HG03103 (cell line): Measurements from ENCODE around the gene RNASE11.
"Not testable (repeated sequence)": the region's sequence is repeated elsewhere in the genome, so short reads cannot be mapped to it uniquely, and the experiment has no call there.

ENCODE experiments used
- ATAC-seq: cut with Tn5 transposase; IDR thresholded peaks from one replicate; pipeline ENCODE4 v1.9.1; 2021; ENCODE audit warnings: low read depth; ENCODE audit not compliant: unreplicated experiment

The RNASE11 gene

GRCh38 chr14:20583142-20583541 is 4.7 kb downstream of the RNASE11 start:
- ATAC-seq = no peak

GRCh38 chr14:20580242-20580641 is 7.6 kb downstream of the RNASE11 start:
- no peak for ATAC-seq

- ATAC-seq = no peak
Measured at GRCh38 chr14:20578784-20579502, 8.9 kb downstream of the RNASE11 start.

GRCh38 chr14:20578325-20578724 is 9.5 kb downstream of the RNASE11 start:
- ATAC-seq = no peak

GRCh38 chr14:20572382-20572990 is 15.3 kb downstream of the RNASE11 start:
- not testable (repeated sequence) for ATAC-seq

- ATAC-seq = not testable (repeated sequence)
Measured at GRCh38 chr14:20570720-20571119, 17.1 kb downstream of the RNASE11 start.

GRCh38 chr14:20569865-20570264 is 17.9 kb downstream of the RNASE11 start:
- not testable (repeated sequence) for ATAC-seq

GRCh38 chr14:20569066-20569465 is 18.7 kb downstream of the RNASE11 start:
- ATAC-seq = no peak

GRCh38 chr14:20568393-20568792 is 19.4 kb downstream of the RNASE11 start:
- no peak for ATAC-seq

- ATAC-seq = not testable (repeated sequence)
Measured at GRCh38 chr14:20567199-20567598, 20.6 kb downstream of the RNASE11 start.

- ATAC-seq = no peak
Measured at GRCh38 chr14:20564501-20564997, 23.3 kb downstream of the RNASE11 start.

- ATAC-seq = no peak
Measured at GRCh38 chr14:20563971-20564370, 23.8 kb downstream of the RNASE11 start.

GRCh38 chr14:20560961-20561360 is 26.8 kb downstream of the RNASE11 start, which contains the start of gene RNASE9:
TSS of gene RNASE9 (minus strand) at chr14:20561047.
- ATAC-seq = no peak

GRCh38 chr14:20559461-20559904 is 28.3 kb downstream of the RNASE11 start:
- ATAC-seq = no peak

- no peak for ATAC-seq
Measured at GRCh38 chr14:20557212-20557542, 30.6 kb downstream of the RNASE11 start.

GRCh38 chr14:20556500-20557211 is 31.1 kb downstream of the RNASE11 start:
- no peak for ATAC-seq

- no peak for ATAC-seq
Measured at GRCh38 chr14:20555845-20556244, 32.0 kb downstream of the RNASE11 start.

GRCh38 chr14:20553024-20553423 is 34.8 kb downstream of the RNASE11 start:
- no peak for ATAC-seq

GRCh38 chr14:20551606-20552005 is 36.2 kb downstream of the RNASE11 start:
- no peak for ATAC-seq

GRCh38 chr14:20550926-20551325 is 36.9 kb downstream of the RNASE11 start:
- no peak for ATAC-seq

GRCh38 chr14:20548414-20549158 is 39.2 kb downstream of the RNASE11 start:
- no peak for ATAC-seq
